Medulla oblongata (tissue), 1 donor: ENCODE data around the gene ING1.
"Not testable (repeated sequence)": the region's sequence is repeated elsewhere in the genome, so short reads cannot be mapped to it uniquely, and the experiment has no call there.

Source experiments
- DNase-seq: peaks from one replicate; pipeline ENCODE4 v3.0.0-alpha.2; 2015; ENCODE audit errors: extremely low spot score

Gene ING1

DNA sequence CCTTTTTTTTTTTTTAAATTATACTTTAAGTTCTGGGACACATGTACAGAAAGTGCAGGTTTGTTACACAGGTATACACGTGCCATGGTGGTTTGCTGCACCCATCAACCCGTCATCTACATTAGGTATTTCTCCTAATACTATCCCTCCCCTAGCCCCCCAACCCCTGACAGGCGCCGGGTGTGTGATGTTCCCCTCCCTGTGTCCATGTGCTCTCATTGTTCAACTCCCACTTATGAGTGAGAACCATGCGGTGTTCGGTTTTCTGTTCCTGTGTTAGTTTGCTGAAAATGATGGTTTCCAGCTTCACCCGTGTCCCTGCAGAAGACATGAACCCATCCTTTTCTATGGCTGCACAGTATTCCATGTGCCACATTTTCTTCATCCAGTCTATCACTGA, 17.7 kb upstream of the ING1 start:
- not testable (repeated sequence) for DNase-seq

DNA sequence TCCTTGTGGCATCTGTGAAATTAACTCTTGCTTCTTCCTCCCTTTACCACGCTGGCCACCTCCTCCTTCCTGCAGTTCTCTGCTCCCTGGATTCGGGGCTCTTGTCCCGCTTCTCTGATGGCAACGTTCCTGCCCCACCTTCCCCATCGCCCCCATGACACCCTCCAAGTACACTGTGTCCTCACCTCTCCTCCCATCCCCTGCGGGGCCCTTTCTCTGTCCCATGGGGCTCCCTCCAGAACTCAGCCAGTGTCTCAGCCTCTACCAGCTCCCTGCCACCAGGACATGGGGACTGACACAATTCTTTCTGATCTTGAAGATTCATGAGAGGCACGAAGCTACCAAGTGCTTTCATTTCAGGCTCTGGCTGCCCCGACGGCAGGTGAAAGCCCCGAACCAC, 16.7 kb upstream of the ING1 start:
- no peak for DNase-seq

DNA sequence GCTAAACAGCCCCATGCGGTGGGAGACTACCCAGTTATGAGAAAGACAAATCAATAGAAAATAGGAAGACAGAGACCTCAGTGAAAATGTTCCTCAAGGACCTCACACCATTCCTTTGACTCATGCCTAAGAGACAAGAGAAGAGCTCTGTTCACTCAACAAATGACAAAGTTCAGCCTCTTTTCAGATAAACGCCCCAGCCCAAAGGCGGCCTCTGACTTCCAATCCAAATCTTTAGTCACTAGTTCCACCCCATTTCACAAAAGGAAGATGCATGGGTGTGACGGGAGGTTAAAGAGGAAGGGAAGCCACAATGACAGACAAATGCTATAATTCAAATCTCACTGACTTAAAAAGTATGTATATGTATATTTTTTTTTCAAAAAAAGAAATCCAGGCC, 15.7 kb upstream of the ING1 start:
- DNase-seq, result no peak

DNA sequence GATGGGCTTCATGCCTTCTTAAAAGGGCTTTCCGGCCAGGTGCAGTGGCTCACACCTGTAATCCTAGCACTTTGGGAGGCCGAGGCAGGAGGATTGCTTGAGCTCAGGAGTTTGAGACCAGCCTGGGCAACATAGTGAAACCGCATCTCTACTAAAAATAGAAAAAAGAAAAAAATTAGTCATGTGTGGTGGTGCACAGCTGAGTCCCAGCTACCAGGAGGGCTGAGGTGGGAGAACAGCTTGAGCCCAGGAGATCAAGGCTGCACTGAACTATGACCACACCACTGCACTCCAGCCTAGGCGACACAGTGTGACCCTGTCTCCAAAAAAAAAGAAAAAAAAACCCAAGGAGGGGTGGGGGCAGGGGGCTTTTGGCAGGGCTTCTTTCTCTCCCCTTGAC, 14.8 kb upstream of the ING1 start:
- no peak for DNase-seq

DNA sequence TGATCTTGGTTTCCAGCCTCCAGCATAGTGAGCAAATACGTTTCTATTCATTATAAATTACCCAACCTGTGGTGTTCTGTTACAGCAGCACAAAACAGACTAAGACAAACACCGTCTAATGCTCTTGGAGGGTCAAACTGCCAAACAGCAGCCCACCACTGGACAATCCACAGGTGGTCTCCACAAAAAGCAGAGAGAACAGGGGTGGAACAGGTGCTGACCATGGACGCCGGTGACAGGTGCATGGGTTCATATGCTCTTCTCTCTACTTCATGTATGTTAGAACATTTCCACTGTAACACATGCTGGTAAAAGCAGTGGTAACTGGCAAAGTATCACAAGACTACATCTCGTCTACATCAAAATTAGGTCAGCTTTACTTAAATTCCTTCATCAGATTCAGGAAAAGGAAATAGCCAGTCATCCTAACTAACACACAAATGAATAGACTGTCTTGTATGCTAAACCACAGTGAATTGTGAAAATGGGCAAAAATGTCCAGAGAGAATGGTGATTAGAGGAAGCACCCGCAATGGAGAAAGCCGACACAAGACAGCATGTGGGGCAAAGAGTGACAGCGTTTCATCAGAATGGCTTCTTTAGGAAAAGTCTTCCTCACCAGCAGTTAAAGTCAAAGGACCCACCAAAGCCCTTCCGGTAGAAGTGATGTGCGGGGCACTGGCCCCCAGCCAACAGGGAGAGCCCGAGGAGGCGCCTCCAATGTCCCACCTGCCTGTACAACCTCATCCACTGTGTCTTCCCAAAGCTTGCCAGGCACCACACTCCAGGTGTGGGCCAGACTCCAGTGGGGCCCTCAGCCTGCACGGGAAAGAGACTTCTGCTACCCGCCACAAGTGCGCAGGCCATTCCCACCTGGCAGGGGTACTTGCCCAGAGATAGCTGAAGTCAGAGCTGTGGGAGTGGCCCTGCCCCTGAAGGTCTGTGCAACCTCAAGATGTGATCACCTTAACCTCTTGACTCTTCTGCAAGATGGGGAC, 14.1 kb upstream of the ING1 start:
- DNase-seq, result no peak

DNA sequence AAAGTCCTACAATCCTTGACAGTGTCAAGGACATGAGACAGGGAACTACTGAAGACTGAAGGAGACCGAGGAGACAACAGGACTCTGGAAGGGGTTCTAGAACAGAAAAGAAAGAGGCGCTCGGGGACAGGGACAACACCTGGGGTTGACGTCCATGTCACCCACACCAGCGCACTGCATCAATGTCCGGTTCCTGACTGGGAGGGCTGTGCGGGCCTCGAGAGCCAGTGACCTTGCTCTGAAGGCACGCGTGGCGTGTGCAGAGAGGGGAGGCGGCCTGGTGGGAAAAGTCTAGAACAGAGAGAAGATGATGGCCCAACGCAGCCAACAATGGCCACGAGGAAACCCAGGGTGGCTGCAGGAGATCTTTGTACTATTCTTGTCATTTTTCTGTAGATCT, 13.3 kb upstream of the ING1 start:
- DNase-seq, result no peak

DNA sequence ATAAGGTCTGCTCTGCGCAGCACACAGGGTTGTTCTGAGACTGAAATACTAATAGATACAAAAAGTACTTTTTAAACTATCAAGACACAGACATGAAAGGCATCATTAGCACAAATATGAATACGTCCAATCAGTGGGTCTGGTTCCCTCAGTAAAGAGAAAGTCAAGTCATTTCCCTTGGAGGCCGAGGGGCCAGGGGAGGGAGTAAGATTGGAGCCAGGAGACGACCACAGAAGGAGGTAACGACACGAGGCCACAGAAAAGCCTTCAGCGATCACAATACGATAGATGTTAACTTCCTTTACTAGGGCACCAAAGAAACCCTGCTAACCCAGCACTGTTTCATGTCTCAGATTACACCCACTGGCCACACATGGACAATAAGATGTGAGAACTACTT, 12.9 kb upstream of the ING1 start:
- DNase-seq, result no peak

DNA sequence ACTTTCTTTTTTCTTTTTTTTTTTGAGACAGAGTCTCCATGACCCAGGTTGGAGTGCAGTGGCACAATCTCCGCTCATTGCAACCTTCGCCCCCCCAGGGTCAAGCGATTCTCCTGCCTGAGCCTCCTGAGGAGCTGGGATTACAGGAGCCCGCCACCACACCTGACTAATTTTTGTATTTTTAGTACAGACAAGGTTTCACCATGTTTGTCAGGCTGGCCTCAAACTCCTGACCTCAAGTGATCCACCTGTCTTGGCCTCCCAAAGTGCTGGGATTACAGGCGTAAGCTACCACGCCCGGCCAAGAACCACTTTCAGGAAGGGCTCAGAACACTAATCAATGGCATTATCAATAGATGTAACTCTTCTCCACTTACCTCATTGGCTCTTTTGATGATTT, 12.4 kb upstream of the ING1 start:
- not testable (repeated sequence) for DNase-seq

DNA sequence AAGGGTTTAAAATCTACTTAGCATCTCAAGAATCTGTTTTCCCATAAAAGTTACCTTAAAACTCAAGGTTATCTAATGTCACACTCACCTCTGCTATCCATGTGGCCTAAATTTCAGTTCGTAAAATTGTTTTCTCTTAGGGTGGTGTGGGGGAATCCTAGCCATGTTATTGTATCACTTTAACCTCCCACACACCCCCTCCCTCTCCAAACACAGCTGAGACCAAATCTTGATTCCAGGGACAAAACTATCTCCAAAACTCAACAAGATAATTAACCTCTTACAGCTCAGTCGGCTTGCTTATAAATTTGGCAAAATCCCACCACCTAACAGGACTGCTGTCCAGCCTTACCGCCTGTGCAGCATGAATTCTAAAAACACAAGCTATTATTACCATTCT, 11.4 kb upstream of the ING1 start:
- no peak for DNase-seq

DNA sequence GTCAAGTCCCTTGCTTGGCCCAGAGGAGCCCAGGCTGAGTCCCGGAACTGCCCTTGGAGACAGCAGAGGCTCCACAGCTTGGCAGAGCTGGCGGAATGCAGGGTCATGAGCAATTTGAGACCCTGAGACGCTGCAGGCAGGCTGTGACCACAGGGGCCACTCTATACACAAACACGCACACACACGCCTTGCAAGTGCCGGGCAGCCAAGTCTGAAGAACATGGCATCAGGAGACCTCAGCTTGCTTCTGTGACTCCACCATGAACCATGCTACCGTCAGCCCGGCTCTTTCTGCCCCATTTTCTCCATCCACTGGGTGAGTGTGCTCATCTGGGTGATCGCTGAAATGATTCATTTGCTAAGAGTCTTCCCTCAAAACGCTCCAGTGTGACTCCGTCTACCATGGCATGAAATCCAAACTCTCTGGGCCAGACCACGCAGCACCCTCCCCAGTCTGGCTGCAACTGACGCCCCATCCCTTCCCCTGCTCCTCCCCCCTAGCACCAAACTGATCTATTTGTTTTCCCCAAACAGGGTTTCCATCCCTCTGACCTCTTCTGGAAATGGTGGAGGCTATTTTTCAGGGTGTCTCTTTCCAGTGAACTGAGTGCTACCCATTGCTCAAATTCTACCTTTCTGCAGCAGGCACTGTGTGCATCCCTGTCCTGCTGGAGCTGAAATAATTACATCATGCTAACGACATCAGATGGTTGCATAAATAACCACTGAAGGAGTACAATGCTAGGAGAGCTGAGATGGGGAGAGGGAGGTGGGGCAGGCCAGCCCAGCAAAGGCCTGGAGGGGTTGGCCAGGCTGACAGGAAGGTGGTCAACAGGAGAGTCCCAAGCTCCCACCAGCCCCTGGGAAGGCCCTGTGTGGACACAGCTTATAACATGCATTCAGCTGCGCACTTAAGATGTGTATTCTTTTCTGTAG, 10.6 kb upstream of the ING1 start:
- no peak for DNase-seq

DNA sequence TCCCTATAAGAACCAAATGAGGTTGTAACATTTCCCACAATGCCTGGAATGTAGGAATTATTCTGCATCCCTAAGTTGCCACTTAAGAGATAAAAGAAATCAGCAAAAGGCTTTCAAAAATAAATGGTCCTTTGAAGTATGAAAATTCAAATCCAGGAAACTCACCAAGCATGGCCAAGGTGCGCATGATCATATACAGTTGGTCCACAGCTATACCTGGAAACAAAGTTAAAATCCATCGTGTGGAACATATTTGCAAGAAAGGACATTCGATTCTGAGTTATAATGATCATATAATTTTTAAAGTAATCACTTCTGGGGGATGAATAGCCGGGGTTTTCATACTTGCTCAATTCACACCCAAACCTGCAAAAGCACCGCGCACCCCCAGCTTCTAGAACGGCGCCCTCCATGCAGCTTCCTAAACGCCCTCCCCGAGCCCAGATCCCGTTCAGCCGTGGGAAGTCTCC, 8.1 kb upstream of the ING1 start:
- DNase-seq, result no peak

DNA sequence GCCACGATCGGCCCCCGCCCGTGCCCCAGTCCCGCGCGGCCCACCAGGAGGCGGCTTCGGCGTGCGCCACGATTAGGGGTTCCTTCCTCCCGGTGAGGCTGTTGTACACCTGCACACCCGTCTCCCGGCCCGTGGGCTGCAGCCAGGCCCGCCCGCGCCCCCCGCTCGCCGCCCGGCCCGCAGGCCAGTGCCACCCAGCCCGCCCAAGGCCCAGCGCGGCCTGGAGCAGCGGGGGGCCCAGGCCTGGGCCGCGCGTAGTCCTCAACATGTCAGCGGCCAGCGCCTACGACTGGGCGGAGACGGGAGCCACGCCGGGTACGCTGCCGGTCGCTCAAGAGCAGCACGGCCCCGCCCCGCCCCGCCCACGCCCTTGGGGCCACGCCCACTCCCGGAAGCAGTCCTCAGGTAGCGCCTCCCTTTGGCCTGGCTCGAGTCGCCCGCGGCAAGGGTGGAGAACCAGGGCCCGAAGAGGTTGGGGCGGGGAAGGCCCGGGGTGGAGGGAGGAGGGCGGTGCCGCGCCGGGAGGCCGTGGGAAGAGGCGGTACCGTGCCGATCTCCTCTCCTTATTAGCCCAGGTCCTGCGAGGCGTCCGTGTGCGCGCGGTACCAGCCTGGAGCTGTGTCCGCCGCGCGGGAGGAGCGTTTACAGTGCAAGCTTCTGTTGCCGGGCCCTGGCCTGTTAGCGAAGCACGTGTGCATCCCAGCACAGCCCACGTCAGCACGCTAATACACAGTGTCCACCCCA, 7.5 kb upstream of the ING1 start, which contains the start of gene CARS2:
Gene CARS2 (minus strand): TSS at position 291 of the 744 bp plus-strand sequence. CDS start 23 bp downstream, at position 268.
- peak; percentile 94 for DNase-seq

DNA sequence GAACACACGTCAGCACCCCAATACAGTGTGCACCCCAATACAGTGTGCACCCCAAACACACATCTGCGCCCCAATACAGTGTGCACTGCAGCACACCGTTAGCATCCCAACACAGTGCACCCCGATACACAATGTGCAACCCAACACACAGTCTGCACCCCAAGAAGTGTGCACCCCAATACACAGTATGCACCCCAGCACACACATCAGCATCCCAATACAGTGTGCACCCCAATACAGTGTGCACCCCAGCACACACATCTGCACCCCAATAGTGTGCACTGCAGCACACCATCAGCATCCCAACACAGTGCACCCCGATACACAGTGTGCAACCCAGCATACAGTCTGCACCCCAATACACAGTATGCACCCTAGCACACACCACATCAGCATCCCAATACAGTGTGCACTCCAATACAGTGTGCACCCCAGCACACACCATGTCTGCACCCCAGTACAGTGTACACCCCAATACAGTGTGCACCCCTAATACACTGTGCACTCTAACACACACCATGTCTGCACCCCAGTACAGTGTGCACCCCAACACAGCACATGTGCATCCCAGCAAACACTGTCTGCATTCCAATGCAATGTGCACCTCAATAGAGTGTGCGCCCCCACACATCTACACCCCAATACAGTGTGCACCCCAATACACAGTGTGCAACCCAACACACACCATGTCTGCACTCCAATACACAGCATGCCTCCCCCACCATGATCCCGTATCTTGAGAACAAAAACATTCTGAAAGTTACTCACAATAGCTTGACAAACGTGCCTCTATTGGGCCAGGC, 6.7 kb upstream of the ING1 start:
- no peak for DNase-seq

DNA sequence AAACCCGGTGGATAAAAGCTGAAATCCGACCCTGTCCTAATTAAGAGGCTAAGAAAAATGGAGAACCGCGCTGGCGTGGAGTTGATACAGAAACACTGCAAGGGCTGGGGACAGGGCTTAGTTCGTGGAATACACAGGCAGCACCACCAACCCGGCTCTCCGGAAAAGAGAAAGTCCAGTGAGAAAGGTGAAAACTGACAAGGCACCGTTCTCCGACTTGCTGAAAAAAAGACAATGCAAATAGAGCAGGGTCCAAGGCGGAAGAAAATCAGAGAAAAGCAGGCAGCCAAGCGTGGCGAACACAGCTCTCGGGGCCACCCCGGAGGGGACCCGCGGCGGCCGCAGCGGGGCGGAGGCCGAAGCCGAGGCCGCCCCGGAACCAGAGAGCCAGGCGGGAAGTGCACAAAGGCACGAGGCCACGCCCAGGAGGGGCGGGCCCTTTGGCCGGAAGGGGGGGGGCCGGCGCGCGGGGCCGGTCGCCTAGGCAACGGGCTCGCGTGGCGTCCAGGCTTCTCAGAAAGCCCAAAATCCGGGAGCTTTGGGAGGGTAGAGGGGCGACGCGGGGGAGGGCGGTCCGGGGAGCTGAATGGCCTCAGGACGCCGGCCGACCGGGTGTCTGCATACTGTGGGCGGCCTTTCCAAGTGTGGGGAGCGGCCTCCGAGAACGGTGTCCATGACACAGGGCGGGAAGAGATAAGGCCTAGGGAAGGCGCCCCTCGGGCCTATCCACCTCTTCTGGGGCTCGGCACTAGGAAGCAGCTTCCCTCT, 1.2 kb upstream of the ING1 start:
- peak; percentile 94 for DNase-seq

DNA sequence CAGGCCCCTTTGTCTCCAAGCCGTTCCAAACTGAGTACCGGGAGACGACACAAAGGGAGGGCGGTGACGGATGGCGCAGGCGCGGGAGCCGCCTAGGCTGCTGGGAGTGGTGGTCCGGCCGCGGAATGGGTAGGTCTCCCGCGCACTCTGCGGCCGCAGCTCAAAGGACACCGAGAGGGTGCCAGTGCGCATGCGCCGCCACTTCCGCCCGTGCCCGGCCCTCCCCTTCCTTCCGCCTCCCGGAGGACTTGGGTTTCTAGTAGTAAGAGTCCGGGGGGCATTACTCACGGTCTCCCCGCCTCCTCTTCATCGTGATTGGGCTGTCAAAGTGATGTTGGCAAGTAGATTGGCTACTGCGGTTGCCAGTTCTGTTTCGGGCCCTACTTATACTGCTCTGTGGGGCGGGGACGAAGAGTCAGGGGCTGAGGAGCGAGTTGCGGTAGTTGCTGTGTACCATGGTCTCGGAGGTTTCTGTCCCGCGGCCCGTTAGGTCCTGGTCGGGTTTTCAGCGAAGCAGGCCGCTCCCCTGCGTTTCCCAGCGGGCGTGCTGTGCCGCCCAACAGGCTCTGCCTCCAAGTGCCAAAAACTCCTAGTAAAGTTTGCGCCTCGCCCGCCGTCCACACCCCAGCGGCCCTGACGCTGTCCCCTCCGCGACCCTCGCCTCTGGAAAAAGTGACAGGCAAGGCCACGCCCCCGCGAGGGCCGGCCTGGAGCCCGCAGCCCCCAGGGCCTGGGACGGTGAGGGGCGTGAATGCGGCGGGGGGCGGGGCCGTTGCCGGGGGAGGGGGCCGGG, 455 bp upstream of the ING1 start:
- peak; percentile 100 for DNase-seq

DNA sequence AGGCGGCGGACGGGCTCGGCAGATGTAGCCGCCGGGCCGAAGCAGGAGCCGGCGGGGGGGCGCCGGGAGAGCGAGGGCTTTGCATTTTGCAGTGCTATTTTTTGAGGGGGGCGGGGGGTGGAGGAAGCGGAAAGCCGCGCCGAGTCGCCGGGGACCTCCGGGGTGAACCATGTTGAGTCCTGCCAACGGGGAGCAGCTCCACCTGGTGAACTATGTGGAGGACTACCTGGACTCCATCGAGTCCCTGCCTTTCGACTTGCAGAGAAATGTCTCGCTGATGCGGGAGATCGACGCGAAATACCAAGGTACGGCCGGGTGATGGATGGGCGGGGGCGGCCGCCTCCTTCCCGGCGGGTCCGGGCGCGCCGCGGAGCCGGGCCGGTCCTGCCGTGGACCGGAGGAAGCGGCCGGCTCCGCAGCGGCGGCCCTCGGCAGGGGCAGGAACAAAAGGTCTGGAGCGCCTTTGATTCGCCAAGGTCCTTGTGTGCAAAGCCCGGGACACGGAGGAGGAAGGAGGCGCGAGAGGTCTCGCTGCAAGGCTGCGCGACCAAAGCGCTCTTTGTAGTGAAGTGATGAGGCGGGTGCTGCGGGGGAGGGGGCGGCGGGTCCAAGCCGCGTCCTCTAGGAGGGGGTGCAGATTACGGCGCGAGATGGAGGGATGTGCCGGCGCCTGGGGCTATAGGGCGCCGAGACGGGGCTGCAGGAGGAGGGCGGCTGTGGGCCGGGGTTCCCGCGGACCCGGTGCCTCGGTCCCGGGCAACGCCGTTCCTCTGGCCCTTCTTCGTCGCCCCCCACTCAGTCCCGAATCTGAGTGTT, 689 bp downstream of the ING1 start:
- DNase-seq, result peak; percentile 52

DNA sequence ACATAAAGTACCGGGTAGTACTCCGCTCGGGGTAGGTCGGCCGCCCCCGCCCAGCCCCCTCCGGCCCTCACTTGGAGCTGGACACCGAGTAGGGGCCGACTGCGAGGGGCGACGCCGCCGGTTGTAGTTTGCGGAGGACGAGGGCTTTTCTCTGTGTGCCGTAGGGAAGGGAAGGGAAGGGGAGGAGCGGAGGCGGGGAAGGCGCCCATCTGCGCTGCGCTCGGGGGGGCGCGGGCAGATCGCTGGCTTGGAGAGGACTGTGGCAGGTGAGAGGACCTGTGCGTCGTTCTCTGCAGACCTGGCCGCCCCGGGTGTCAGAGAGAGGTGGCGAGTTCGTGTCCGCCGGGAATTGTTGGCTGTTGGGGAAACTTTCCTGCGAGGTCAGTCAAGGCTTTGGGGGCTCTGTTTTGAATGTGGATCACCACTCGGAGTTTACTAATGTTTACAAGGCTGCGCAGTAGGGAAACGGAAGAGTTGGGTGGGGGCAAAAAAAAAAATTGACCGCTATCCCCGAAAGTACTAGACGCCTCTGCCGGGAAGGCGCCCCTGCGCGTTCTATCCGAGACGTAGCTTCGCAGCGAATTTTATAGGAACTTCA, 1.4 kb downstream of the ING1 start:
- DNase-seq, result no peak
